HCT116 (cell line): ENCODE data around the gene ALCAM. TPM values are rescaled to one million over a fixed set of nuclear protein-coding genes. Genes with fewer than 3 reads are reported as not detected.

Experiments used
- ATAC-seq: fragments of 200-7000 bp; cut with Tn5 transposase; 2 replicates; pipeline ENCODE4 v1.9.1; 2020; ENCODE audit warnings: mild to moderate bottlenecking, moderate library complexity
- BruUV-seq: library from RNA; stranded (reverse); fragments of 400-500 nt; replicated peaks from 2 replicates; lab custom pipeline; 2021; lab: Mats Ljungman, UMichigan
- CTCF ChIA-PET: fragments of 300-600 bp; sonication (Branson Sonifier 250); formaldehyde crosslinking; loops from one replicate; lab custom pipeline; 2021; ENCODE audit warnings: antibody characterized with exemption; lab: Charles Lee
- POLR2A ChIA-PET: fragments of 300-600, 350-600 bp; sonication (Branson Sonifier 250); formaldehyde crosslinking; loops from one replicate; lab custom pipeline; 2021; ENCODE audit warnings: antibody characterized with exemption; lab: Charles Lee
- RAD21 ChIA-PET, 2 experiments: fragments of 300-600 bp; sonication (Branson Sonifier 250); formaldehyde crosslinking; loops; one replicate each; lab custom pipeline; 2023; ENCODE audit warnings: low total read pairs in 2 of 2; ENCODE audit not compliant: uncharacterized antibody in 2 of 2, unreplicated experiment in 2 of 2, low non-redundant PET in 1 of 2; lab: Charles Lee
- DNase-seq: peaks from one replicate; pipeline ENCODE4 v3.0.0-alpha.2; 2010; ENCODE audit warnings: low read depth, low spot score
- H2AFZ ChIP-seq: fragments of 200-600 bp; shearing (Covaris generic), sonication (generic); 2 replicates; pipeline ENCODE4 v1.6.1; 2017; ENCODE audit warnings: low read depth, mixed run types, mixed read lengths, antibody characterized with exemption, low read length; ENCODE audit not compliant: poor library complexity, severe bottlenecking
- H3K27ac ChIP-seq: 2 replicates; pipeline ENCODE4 v1.5.1; 2012; ENCODE audit warnings: low read depth, low read length
- H3K27me3 ChIP-seq: fragments of 200-600 bp; sonication (generic); 2 replicates; pipeline ENCODE4 v1.6.1; 2016; ENCODE audit warnings: mixed run types, low read length, mixed read lengths; ENCODE audit not compliant: insufficient read depth
- H3K36me3 ChIP-seq, 2 experiments: fragments of 200-500 bp in 1 of 2; fragments of 200-600 bp in 1 of 2; sonication (Bioruptor generic) in 1 of 2; sonication (generic) in 1 of 2; 2 replicates each; pipeline versions ENCODE4 v1.5.1 to v1.6.1; 2014 to 2016; ENCODE audit warnings: low read length in 2 of 2, inconsistent platforms in 1 of 2, mixed read lengths in 1 of 2, mixed run types in 1 of 2; ENCODE audit not compliant: insufficient read depth in 2 of 2, control insufficient read depth in 1 of 2
- H3K4me1 ChIP-seq, 2 experiments: fragments of 200-600 bp in 1 of 2; sonication (generic) in 1 of 2; 2 replicates each; pipeline versions ENCODE4 v1.5.1 to v1.6.1; 2012 to 2017; ENCODE audit warnings: low read length in 2 of 2, inconsistent platforms in 1 of 2, mild to moderate bottlenecking in 1 of 2, mixed read lengths in 1 of 2, mixed run types in 1 of 2, moderate library complexity in 1 of 2; ENCODE audit not compliant: insufficient read depth in 2 of 2, control insufficient read depth in 1 of 2
- H3K4me2 ChIP-seq: fragments of 200-600 bp; sonication (generic); 2 replicates; pipeline ENCODE4 v1.6.1; 2017; ENCODE audit warnings: mixed run types, low read length, mixed read lengths
- H3K4me3 ChIP-seq, 2 experiments: fragments of 200-600 bp in 1 of 2; sonication (generic) in 1 of 2; replicated peaks in 1 of 2; 2 replicates each; pipeline ENCODE4 v1.5.1; 2011 to 2016; ENCODE audit warnings: low read length in 2 of 2, control low read depth in 1 of 2, low read depth in 1 of 2, mild to moderate bottlenecking in 1 of 2, mixed read lengths in 1 of 2, mixed run types in 1 of 2
- H3K79me2 ChIP-seq: fragments of 200-600 bp; sonication (generic); 2 replicates; pipeline ENCODE4 v1.6.1; 2017; ENCODE audit warnings: mild to moderate bottlenecking, mixed run types, low read length, moderate library complexity, mixed read lengths; ENCODE audit not compliant: insufficient read depth
- H3K9ac ChIP-seq: fragments of 200-600 bp; sonication (generic); 2 replicates; pipeline ENCODE4 v1.6.1; 2016; ENCODE audit warnings: low read length, mixed read lengths
- H3K9me2 ChIP-seq: fragments of 200-600 bp; sonication (generic), shearing (Covaris generic); 2 replicates; pipeline ENCODE4 v1.6.1; 2017; ENCODE audit warnings: mixed run types, mild to moderate bottlenecking, moderate library complexity; ENCODE audit not compliant: insufficient read depth
- H3K9me3 ChIP-seq, 2 experiments: fragments of 200-500 bp in 1 of 2; fragments of 200-600 bp in 1 of 2; sonication (Bioruptor generic) in 1 of 2; sonication (generic) in 1 of 2; 2 replicates each; pipeline ENCODE4 v1.6.1; 2014 to 2017; ENCODE audit warnings: low read length in 2 of 2, mixed read lengths in 2 of 2, inconsistent platforms in 1 of 2, low read depth in 1 of 2, mild to moderate bottlenecking in 1 of 2, mixed run types in 1 of 2, moderate library complexity in 1 of 2; ENCODE audit not compliant: control insufficient read depth in 1 of 2, insufficient read depth in 1 of 2
- H4K20me1 ChIP-seq: fragments of 200-600 bp; sonication (generic), shearing (Covaris generic); 2 replicates; pipeline ENCODE4 v1.6.1; 2017; ENCODE audit warnings: mixed run types, mild to moderate bottlenecking, moderate library complexity; ENCODE audit not compliant: insufficient read depth
- POLR2A ChIP-seq: IDR thresholded peaks from 2 replicates; pipeline ENCODE4 v1.7.0; 2011; ENCODE audit warnings: borderline replicate concordance; ENCODE audit not compliant: insufficient read depth, insufficient read length; ENCODE audit errors: extremely low read depth
- RAD21 ChIP-seq: IDR thresholded peaks from 2 replicates; pipeline ENCODE4 v1.6.1; 2012; ENCODE audit warnings: low read depth, mild to moderate bottlenecking
- SIN3A ChIP-seq: IDR thresholded peaks from 2 replicates; pipeline ENCODE4 v1.6.1; 2012; ENCODE audit warnings: low read depth
- SP1 ChIP-seq: IDR thresholded peaks from 2 replicates; pipeline ENCODE4 v1.6.1; 2012; ENCODE audit warnings: low read depth
- YY1 ChIP-seq: IDR thresholded peaks from 2 replicates; pipeline ENCODE4 v1.6.1; 2011; ENCODE audit warnings: low read length, low read depth, moderate library complexity, mild to moderate bottlenecking; ENCODE audit not compliant: insufficient replicate concordance; ENCODE audit errors: extremely low read depth
- ZBTB33 ChIP-seq: IDR thresholded peaks from 2 replicates; pipeline ENCODE4 v1.6.1; 2011; ENCODE audit warnings: mild to moderate bottlenecking, low read length, moderate library complexity; ENCODE audit not compliant: insufficient replicate concordance; ENCODE audit errors: extremely low read depth
- ZNF274 ChIP-seq: fragments of 200-500 bp; sonication (Bioruptor generic); IDR thresholded peaks from 2 replicates; pipeline ENCODE4 v1.6.1; 2014; ENCODE audit warnings: mild to moderate bottlenecking, low read depth, low read length, inconsistent platforms
- intact Hi-C: fragments of 100-400 bp; cut with micrococcal nuclease; formaldehyde crosslinking; loops from 2 replicates; pipeline ENCODE4 v1.10.0; 2022
- total RNA-seq: library from RNA; stranded (reverse); gene quantifications from one replicate; pipeline ENCODE4 v1.2.1, GENCODE V29; 2021; ENCODE audit not compliant: unreplicated experiment
- TF ChIP-seq, protein P1 (sequence below): IDR thresholded peaks from 2 replicates; pipeline ENCODE4 v1.6.1; 2012
- TF ChIP-seq, protein P2 (sequence below): IDR thresholded peaks from 2 replicates; pipeline ENCODE4 v1.6.1; 2012; ENCODE audit warnings: low read depth
- TF ChIP-seq, protein P3 (sequence below): IDR thresholded peaks from 2 replicates; pipeline ENCODE4 v1.6.1; 2012

The ALCAM gene
- total RNA-seq, 1 experiment from 2014 or later: 56.7 TPM

DNA sequence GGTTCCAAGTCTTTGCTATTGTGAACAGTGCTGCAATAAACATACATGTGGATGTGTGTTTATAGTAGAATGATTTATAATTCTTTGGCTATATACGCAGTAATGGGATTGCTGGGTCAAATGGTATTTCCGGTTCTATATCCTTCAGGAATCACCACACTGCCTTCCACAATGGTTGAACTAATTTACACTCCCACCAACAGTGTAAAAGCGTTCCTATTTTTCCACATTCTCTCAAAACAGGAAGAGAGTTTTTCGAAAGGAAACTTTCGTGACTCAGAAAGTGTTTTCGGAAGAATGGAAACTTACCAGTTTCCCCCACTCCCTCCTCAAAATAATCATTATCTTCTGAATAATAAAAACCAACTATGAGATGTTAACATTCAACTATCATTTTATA lies 205.8 kb downstream of the ALCAM start:
- RAD21 ChIA-PET: no interaction called here
- intact Hi-C loops: no loop called here
- H3K4me2 ChIP-seq: no peak overlapping the region
- no peak for TF ChIP-seq RAD21
- TF ChIP-seq ZBTB33: no peak
- TF ChIP-seq YY1: no peak
- no peak for TF ChIP-seq SIN3A
- TF ChIP-seq, protein P1, sequence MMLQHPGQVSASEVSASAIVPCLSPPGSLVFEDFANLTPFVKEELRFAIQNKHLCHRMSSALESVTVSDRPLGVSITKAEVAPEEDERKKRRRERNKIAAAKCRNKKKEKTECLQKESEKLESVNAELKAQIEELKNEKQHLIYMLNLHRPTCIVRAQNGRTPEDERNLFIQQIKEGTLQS: no peak
- no peak for TF ChIP-seq POLR2A
- TF ChIP-seq SP1: no peak
- TF ChIP-seq ZNF274: no peak
- TF ChIP-seq, protein P2, sequence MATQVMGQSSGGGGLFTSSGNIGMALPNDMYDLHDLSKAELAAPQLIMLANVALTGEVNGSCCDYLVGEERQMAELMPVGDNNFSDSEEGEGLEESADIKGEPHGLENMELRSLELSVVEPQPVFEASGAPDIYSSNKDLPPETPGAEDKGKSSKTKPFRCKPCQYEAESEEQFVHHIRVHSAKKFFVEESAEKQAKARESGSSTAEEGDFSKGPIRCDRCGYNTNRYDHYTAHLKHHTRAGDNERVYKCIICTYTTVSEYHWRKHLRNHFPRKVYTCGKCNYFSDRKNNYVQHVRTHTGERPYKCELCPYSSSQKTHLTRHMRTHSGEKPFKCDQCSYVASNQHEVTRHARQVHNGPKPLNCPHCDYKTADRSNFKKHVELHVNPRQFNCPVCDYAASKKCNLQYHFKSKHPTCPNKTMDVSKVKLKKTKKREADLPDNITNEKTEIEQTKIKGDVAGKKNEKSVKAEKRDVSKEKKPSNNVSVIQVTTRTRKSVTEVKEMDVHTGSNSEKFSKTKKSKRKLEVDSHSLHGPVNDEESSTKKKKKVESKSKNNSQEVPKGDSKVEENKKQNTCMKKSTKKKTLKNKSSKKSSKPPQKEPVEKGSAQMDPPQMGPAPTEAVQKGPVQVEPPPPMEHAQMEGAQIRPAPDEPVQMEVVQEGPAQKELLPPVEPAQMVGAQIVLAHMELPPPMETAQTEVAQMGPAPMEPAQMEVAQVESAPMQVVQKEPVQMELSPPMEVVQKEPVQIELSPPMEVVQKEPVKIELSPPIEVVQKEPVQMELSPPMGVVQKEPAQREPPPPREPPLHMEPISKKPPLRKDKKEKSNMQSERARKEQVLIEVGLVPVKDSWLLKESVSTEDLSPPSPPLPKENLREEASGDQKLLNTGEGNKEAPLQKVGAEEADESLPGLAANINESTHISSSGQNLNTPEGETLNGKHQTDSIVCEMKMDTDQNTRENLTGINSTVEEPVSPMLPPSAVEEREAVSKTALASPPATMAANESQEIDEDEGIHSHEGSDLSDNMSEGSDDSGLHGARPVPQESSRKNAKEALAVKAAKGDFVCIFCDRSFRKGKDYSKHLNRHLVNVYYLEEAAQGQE: no peak
- TF ChIP-seq, protein P3, sequence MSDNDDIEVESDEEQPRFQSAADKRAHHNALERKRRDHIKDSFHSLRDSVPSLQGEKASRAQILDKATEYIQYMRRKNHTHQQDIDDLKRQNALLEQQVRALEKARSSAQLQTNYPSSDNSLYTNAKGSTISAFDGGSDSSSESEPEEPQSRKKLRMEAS: no peak
- TF ChIP-seq, all 23 proteins: peak for 0
- Histone ChIP-seq H3K9me3 (no peaks in the 10 kb centered on the region), H3K4me1 (no peaks in the 10 kb centered on the region), H3K27me3 (no peaks in the 10 kb centered on the region), H3K79me2 (no peaks in the 10 kb centered on the region), H3K9me2 (no peaks in the 10 kb centered on the region), H3K4me3 (no peak overlapping the region), H3K27ac (no peak overlapping the region), H3K9ac (no peak overlapping the region), H2AFZ (no peak overlapping the region), H4K20me1 (no peaks in the 10 kb centered on the region), H3K36me3 (no peaks in the 10 kb centered on the region)
- DNase-seq (no peak), ATAC-seq (no peak)
- no TSS peak for BruUV-seq
- ChIA-PET CTCF (no interaction called here), POLR2A (no interaction called here)
